Measurements from ENCODE around the gene PHLDB1.

PHLDB1 gene

DNA sequence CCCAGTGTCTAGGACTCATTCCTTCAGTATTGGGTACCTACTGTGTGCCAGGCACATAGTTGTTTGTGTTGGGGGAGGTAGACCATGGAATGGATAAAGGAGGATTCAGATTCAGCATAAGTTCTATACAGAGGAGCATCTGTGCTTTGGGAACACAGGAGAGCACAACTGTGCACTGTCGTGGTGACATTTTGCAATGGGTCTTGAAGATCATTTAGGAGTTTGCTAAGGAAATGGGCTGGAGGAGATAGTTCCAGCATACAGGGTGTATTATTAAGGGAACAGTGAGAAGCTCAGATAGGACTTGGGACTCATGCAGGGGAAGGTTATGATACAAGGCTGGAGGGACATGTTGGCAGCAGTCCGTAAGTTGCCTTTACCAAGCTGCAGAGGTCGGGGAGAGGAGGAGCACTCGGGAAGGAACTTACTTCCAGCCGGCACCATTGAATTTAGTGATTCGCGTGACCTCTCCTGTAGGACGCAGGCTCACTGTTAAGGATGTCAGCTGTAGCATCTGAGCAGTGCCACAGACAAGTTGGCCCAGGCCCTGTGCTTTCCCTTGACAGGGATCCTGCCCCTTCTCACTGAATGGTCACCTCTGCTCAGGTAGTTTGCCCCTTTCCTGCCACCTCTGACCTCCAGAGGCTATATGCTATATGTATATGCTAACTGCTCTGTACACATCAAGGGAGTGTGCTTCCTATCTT is 46.4 kb downstream of the PHLDB1 start:
- Histone ChIP-seq H3K4me3 (no peak overlapping the region), H3K27ac (no peak overlapping the region)

DNA sequence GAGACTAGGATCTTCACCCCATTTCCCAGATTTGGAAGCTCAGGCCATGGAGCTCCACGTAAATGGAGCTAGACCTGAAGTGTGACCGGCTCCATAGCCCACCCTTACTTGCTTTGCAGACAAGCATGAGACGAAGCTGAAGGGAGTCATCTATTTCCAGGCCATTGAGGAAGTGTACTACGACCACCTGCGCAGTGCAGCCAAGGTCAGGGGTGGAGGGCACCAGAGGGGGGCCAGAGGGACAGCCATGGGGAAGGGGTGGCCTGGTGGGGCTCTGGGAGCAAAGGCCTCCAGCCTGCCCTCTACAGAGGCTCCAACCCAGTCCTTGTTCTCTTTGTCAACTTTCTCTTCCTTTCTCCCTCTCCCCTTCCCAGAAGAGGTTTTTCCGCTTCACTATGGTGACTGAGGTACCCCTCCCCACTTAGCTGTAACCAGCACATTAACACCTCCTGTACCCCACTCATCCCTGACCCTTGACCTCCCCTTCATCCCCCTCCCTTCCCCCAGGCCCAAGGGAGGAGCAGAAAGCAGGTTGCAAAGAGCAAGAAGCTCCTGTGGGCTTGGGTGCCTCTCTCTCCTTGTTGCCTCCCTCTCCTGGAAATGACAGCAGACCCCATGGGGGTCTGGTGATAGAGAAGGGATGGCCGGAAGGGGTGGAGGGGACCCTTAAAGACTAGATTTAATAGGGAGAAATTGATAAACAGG is 48.2 kb downstream of the PHLDB1 start:
- no peak overlapping the region for H3K27ac ChIP-seq
- H3K4me3 ChIP-seq, result no peak overlapping the region

DNA sequence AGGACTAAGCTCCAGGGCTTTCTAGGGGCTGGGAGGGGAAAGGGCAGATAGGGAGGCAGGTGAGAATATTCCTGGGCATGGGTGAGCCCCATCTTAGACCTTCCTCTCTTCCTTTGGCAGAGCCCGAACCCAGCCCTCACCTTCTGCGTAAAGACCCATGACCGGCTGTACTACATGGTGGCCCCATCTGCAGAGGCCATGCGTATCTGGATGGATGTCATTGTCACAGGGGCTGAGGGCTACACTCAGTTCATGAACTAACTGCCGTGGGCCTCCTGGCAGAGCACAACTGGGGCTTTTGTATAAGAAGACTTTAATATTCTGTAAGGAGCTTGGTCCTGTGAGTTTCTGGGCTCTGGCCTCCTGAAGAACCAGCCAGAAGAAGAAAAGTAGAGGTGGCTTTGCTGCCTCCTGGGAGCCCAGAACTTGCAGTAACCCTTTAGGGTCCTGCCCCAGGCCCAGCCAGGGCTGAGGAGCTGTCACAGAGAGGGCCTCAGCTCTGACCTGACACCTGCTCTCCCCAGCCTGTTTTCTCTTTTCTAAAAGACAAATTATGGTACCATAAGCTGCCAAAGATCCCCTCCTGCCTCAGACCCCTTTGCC is 49.2 kb downstream of the PHLDB1 start:
- Histone ChIP-seq H3K4me3 (no peak overlapping the region), H3K27ac (no peak overlapping the region)

DNA sequence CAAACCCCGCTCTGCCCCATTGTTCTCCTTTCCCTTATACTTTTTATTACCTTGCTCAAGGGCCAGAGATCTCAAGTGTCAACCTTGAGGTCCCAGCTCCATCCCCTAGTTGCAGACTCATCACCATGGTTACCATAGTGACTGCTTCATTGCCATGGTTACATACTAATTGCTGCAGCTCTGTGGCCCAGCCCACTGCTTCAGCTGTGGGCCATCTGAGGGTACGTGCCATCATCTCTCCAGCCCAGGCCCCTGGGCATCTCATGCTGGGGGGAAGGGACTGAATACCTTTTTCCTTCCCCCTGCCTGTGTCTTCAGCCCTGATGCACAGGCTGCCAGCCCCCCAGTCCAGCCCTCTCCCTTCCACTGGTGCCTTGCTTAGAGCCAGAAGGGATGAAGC is 49.8 kb downstream of the PHLDB1 start:
- Histone ChIP-seq H3K4me3 (no peak overlapping the region), H3K27ac (no peak overlapping the region)

DNA sequence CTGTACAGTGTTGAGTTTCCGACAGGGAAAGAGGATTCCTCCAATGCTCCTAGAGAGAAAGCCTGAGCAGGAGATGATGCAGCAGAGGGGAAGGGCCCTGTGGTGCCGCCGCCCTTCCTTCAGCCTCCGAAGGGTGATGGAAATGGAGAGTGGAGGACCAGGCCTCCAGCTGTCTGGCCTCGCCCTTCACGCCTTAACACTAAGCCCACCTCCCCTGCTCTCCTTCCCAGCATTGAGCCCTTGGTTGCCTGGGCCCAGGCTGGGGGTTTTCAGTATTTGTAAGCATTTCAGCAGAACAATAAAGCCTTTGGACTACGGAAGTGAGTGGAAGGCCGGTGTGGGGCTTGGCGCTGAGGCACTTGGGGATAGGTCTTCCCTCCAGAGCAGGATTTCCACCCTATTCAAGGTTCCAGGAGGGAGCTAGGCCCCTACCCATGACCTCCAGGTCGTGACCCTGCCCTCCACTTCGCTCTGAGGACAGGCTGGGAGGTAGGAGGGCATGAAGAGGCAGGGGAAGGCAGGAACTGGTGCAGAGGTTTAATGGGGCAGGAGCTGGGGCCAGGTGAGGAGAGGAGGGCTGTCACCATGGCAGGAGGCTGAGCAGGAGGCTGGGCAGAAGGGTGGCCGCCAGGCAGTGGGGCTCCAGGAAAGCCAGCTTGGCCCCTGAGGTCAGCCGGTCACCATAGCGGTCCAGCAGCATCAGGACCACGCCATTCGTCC is 50.5 kb downstream of the PHLDB1 start:
- no peak overlapping the region for H3K4me3 ChIP-seq
- no peak overlapping the region for H3K27ac ChIP-seq

DNA sequence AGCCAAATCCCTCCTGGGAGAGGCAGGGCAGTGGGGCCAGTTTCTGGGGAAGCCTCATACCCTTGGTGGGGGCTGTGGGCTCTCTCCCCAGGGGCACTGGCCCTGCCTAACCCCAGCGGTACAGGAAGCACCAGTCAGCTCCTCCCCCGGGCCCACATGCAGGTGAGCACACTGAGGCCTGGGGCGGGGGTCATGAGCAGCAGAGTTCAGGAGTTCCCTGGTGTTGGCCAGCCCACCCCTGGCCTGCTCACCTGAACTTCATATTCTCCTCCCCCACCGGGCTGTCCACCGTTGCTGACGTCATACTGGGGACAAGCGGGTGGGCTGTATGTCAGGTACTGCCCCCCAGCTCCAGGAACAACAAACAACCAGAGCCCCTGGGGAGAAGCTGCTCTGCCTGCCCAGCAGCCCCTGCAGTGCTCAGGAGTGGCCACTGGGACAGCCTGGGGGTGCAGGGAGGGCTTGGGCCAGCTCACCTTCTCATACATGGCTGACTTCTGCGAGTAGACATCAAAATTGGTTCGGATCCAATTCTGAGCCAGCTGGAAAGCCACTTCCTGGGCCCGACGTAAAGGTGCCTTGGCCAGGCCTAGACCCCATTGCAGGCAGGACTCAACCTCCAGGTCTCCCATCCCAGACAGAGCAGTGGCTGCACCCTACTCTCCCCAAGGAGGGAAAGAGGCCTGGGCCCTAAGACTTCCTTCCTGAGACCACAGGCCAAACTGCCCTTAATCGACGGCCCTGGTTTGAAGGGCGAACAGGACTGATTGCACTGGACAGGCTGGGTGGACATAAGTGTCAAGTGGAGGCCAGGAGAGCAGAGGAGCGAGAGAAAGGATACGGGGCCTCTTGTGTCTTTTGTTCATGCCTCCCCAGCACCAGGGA is 51.3 kb downstream of the PHLDB1 start:
- peak overlapping the region in 5 of 21 experiments; percentile 1 to 49 (median 43) for H3K27ac ChIP-seq
- no peak overlapping the region for H3K4me3 ChIP-seq

DNA sequence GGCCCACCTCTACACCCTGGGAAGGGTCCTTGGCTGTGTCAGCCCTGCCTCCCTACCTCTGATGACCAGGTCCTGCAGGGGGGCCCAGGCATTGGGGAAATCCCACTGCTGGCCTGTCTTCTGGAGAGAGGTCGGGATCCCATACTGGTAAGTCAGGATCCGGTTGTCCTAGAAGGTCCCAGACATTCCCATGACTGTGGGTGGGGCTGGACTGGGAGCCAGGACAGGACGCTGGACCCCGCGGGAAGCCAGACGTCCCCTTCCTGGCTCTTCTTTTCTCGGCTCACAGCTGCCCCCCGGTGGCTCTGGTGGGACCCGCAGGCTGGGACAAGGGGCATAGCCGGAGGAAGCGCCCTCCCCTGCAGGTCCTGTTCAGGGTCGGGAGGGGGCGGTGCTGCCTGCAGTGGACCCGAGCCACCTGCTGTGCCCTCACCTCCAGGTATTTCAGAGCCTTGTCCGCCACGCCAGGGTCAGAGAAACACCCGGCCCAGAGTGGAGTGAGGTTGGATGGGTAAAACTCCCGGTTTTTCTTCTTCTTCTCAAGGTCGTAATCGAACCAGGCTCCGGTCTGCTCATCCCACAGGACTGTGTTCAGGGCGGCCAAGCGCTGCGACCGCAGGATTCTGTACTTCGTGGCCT is 52.0 kb downstream of the PHLDB1 start:
- Histone ChIP-seq H3K4me3 (no peak overlapping the region), H3K27ac (peak overlapping the region in 4 of 21 experiments; percentile 15 to 49 (median 44))

DNA sequence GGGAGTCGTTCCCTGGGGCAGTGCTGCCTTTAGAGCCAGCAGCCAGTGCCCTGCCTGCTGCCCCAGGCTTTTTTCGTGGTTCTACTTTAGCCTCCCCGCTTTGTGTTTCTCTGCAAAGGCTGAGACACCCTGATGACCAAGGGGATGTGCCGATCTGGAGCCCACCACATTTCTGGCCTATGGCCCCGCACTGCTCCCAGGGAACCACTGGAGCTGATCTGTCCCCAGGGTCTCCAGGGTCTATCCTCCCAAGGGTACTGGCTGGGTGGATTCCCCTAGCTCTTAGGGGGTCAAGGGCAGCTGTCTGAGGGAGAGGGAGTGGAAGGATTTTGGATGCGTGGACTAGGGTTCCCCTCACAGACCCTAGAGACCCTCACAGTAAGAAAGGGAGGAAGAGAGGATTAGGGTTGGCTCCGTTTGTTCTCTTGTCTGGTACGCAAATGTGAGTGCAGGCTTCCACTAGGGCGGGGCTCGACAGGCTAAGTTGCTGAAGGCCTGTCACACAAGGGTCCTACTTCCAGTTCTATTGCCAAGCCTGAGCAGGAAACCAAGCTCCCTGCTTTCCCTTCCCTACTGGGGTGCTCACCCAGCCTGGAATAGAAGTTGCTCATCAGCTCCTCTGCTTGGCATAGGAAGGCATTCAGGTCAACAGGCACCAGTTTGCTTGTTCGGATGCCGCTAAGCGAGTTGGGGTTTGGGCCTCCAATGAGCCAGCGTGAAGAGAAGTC is 52.7 kb downstream of the PHLDB1 start:
- no peak overlapping the region for H3K4me3 ChIP-seq

DNA sequence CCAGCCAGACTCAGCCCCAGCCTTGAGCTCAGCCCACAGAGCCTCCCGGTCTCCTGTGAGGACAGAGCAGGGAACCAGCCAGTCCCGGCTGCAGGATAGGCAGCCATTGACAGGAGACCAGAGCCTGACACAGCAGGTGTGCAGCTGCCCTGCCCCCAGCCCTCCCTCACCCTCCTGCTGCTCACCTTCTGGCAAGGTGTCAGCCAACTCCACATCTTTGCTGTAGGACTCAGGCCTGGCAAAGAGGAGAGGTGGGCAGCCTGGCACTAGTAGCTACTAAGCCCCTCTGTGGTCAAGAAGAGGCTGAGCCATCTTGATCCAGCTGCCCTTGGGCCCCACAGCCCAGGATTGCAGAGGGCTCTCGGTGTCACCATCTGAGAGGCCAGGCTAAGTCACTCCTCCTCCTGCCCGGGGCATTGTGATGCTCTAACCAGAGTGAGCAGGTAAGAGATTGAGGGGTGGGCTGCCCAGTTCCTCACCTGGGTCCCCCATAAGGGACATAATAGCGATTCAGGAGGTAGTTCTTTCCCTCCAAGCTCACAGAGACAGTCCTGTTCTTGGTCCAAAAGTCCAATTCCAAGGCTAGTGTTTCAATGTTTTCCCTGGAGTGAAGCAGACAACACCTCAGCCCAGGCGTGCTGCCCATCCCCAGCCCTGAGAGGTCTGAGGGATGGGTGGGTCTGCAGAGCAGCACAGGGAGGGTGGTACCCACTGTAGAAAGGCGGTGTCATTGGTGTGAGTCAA is 53.4 kb downstream of the PHLDB1 start:
- H3K27ac ChIP-seq, result no peak overlapping the region

More for the DNA sequence above, 52.7 kb downstream of the PHLDB1 start:
- H3K27ac ChIP-seq, result peak overlapping the region in 1 of 21 experiments; percentile 49

DNA sequence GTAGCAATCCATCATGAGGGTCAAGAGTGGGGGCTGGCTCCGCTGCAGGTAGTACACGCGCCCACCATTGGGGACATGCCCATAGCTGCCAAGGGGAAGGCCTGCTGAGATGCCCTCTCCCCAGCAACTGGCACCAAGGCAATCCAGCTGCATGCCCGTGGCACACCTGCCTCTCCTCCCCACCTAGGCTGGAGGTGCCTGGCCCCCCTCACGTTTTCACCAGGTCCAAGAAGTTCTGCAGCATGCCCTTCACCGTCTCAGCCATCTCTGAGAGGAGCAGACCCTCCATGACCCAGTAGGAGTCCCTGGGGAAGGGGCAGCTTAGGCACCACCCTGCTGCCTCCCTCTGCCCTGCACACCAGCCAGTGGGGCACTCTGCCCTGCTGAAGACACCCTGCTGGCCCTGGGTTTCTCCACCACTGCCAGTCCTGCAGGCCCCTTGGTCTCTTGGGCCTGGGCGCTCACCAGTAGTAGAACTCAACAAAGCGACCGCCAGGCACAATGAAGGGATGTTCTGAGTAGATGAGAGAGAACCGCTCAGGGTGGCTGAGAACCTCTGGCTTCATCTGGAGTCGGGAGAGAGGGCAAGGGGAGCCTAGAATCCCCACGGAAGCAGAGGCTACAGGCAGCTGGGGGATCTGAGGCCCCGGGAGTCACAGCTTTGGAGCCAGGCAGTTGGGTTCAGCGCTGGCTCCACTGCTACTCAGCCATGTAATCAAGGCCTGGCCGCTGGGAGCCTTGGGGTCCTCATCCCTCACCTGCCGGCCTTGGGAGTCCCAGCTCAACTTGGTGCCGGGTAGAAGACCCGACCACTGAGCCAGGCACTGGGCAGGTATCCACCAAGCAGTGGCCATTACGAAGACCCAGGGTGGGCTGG is 54.2 kb downstream of the PHLDB1 start:
- Histone ChIP-seq H3K27ac (no peak overlapping the region), H3K4me3 (no peak overlapping the region)

More for the DNA sequence above, 53.4 kb downstream of the PHLDB1 start:
- no peak overlapping the region for H3K4me3 ChIP-seq

DNA sequence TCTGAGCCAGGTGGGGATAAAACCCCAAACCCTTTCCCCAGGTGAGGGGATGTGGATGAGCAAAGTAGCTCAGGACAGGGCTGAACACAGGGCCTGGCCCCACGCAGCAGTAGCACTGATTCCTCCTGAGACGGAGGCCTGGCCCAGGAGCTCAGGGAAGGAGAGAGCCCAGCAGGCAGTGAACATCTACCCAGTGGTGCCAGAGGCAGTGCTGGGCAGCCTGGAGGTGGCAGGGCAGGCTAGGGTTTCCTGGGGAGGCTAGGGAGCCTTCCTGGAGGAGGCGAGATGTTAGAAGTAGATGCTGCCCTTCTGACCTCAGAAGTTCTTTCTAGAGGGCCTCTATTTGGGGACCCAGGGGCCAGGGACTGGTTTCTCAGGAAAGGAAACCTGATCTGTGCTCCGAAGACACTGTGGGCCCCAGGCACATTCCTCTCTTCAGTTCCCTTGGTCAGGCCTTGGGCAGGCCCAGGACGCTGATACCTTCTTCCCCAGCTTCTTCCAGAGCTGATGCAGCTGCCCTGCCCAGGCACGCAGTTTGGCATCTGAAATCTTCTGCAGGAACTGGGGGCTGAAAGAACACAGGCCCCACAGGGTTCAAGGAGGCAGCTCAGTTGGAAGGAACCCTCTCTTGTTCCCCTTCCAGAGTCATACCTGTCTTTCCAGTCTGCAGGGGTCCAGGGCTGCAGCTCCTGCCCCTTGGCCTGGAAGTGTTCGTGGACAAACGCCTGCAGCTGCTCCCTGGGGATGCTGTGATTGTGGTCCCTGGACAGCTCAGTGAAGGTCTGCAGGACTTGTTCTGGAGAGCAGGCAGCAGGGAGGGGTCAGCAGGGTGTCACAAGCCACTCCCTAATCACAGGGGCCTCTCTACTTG is 55.2 kb downstream of the PHLDB1 start:
- no peak overlapping the region for H3K4me3 ChIP-seq
- H3K27ac ChIP-seq, result no peak overlapping the region

DNA sequence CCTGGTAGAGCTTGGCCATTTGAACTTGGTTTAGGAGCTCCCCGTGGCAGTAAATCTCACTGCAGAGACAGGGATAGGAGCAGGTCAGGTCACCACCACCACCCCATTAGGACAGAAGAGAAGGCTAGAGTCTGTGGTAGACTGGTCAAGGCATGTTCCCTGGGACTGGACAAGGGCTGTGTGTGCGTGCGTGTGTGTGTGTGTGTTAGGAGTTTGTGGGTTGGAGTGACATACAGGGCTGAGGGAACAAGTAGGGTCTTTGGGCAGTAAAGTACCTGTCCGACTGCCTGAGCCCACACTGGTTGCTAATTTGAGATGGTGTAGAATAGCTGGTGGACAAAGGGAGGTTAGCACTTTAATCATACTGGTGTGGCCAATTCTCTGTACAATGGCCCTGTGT is 56.0 kb downstream of the PHLDB1 start:
- Histone ChIP-seq H3K27ac (no peak overlapping the region), H3K4me3 (no peak overlapping the region)

DNA sequence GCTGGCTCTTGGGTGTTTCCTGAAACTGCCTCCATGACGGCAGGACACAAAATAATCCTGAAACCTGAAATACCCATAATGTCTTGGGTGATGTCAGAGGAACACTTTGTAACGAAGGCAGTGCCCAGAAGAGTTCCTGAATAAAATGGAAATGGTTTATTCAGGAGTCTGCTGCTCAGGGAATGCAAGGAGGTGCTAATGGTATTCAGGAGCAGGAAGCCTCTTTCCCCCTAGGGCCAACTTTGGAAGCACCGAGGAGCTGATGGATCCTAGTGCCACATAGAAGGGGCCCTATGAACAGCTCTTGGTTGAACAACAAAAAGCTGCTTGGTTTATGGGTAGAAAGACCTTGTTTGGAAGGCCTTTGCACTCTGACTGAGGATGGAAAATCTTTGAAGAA is 56.5 kb downstream of the PHLDB1 start:
- Histone ChIP-seq H3K4me3 (no peak overlapping the region), H3K27ac (no peak overlapping the region)

DNA sequence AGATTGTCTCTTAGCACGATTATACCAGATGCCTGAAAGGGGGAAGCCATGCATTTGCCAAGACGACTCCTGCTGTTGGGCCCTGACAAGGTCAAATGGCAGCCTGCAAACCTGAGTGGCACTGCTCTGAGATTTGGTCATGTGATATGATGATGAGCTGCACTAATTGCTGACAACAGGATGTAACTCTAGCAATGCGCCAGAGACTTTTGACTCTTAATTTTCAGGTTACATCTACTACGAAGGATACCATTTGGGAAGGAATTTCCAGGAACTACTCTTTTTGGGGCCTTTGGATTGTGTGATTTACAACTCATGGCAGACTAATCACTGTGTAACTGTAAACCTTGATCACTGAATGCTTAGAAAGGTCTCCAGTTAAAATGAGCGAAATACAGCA is 59.0 kb downstream of the PHLDB1 start:
- no peak overlapping the region for H3K27ac ChIP-seq

DNA sequence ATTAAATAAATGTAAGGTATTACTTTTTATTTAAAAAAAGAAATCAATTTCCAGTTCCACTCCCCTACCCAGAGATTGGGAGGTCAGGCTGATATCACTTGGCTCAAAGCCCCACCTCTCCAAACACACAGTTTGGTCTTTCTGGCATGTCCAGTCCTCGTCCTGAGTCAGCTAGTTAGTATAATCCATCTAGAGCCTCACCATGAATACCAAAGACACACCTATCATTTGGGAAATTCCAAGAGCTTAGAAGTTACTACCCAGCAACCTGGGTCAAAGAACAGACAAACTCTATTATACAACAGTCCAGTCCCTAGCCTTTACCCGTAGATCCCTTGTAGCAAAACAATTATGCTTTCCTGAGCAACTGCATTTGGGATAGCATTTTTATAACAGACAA is 62.6 kb downstream of the PHLDB1 start:
- no peak overlapping the region for H3K27ac ChIP-seq
- no peak overlapping the region for H3K4me3 ChIP-seq

More for the DNA sequence above, 59.0 kb downstream of the PHLDB1 start:
- H3K4me3 ChIP-seq, result no peak overlapping the region

DNA sequence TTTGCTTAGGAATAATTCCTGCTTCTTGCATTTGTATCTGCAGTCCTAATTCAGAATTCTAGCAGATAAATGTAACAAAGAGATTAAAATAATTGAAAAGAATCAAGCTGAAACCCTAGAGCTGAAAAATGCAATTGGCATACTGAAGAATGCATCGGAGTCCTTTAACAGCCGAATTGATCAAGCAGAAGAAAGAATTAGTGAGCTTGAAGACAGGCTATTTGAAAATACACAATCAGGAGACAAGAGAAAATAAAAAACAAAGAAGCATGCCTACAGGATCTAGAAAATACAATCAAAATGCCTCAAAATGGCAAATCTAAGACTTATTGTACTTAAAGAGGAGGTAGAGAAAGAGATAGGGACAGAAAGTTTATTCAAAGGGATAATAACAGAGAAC is 63.8 kb downstream of the PHLDB1 start:
- no peak overlapping the region for H3K4me3 ChIP-seq
- H3K27ac ChIP-seq, result no peak overlapping the region
